ENCODE data around the gene KCNN1. TPM values are rescaled to one million over a fixed set of nuclear protein-coding genes. Genes with fewer than 3 reads are reported as not detected.

KCNN1 gene
- total and polyA plus RNA-seq, 2 of the 13 experiments (the other 11 are each of a cell fraction or from before 2014, with no cell fraction given): 0.04 TPM; not detected in 1

DNA sequence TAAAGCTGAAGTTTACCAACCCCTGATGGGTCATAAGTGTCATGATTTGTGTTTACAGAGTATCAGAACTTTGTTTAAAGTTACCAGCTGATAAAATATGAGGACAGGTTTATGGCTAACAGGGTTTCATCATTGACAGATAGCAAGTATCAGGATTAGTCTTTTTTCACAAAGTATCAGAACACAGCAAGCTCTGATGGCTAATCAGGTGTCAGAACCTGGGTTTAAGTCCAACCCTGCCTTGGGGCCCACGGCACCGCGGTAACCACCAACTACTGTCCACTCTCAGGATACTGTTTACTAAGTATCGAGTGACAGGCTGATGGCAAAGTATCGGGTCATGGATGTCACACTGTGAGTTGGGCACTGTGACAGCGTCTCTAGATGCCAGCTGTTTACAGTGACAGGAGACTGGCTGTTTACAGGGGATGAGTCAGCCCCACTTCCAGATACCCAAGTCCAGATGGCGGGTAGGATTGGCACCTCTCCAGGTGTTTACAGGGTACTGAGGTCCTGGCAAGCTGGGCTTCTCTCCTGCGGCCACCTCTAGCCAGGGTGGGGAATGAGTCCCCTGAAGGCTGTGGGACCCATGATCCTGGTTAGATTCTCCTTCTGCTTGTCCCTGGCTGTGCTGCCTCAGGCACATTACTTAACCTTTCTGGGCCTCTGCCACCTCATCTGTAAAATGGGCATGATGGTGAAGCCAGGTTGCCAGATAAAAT, 62.9 kb downstream of the KCNN1 start (continued):
- TF ChIP-seq, protein P1, sequence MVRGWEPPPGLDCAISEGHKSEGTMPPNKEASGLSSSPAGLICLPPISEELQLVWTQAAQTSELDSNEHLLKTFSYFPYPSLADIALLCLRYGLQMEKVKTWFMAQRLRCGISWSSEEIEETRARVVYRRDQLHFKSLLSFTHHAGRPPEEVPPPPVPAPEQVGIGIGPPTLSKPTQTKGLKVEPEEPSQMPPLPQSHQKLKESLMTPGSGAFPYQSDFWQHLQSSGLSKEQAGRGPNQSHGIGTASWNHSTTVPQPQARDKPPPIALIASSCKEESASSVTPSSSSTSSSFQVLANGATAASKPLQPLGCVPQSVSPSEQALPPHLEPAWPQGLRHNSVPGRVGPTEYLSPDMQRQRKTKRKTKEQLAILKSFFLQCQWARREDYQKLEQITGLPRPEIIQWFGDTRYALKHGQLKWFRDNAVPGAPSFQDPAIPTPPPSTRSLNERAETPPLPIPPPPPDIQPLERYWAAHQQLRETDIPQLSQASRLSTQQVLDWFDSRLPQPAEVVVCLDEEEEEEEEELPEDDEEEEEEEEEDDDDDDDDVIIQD (CRISPR knock-in tag; IDR thresholded peaks at IDR 0.05; ENCODE audit: low read depth): no peak
- TF ChIP-seq ZMYM3 (CRISPR knock-in tag; IDR thresholded peaks at IDR 0.05) (peak; percentile 69; the same call in 1 of the 2 replicates), ISL2 (CRISPR knock-in tag; IDR thresholded peaks at IDR 0.05) (0 out of 2 replicates have a peak, but pooled peaks have one; percentile 26), MAF1 (CRISPR knock-in tag; IDR thresholded peaks at IDR 0.05; ENCODE audit: borderline replicate concordance) (no peak), ZMYM2 (CRISPR knock-in tag; IDR thresholded peaks at IDR 0.05) (no peak), HDAC2 (CRISPR knock-in tag; IDR thresholded peaks at IDR 0.05) (peak; percentile 52; the same call in 1 of the 2 replicates), RAD51 (IDR thresholded peaks at IDR 0.05; ENCODE audit: borderline replicate concordance) (no peak), SRF (IDR thresholded peaks at IDR 0.05; ENCODE audit: low read depth, low read length) (no peak), ZNF546 (CRISPR knock-in tag; conservative IDR thresholded peaks at IDR 0.05) (no peak), NR2F2 (IDR thresholded peaks at IDR 0.05; ENCODE audit: borderline replicate concordance, low read depth) (peak; percentile 85), ZNF644 (CRISPR knock-in tag; IDR thresholded peaks at IDR 0.05; ENCODE audit: low read depth) (0 out of 2 replicates have a peak, but pooled peaks have one; percentile 26)
- TF ChIP-seq, protein P2, sequence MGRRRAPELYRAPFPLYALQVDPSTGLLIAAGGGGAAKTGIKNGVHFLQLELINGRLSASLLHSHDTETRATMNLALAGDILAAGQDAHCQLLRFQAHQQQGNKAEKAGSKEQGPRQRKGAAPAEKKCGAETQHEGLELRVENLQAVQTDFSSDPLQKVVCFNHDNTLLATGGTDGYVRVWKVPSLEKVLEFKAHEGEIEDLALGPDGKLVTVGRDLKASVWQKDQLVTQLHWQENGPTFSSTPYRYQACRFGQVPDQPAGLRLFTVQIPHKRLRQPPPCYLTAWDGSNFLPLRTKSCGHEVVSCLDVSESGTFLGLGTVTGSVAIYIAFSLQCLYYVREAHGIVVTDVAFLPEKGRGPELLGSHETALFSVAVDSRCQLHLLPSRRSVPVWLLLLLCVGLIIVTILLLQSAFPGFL (CRISPR knock-in tag; IDR thresholded peaks at IDR 0.05): no peak
- TF ChIP-seq, protein P3, sequence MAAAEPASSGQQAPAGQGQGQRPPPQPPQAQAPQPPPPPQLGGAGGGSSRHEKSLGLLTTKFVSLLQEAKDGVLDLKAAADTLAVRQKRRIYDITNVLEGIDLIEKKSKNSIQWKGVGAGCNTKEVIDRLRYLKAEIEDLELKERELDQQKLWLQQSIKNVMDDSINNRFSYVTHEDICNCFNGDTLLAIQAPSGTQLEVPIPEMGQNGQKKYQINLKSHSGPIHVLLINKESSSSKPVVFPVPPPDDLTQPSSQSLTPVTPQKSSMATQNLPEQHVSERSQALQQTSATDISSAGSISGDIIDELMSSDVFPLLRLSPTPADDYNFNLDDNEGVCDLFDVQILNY (CRISPR knock-in tag; conservative IDR thresholded peaks at IDR 0.05): no peak
- TF ChIP-seq, protein P4, sequence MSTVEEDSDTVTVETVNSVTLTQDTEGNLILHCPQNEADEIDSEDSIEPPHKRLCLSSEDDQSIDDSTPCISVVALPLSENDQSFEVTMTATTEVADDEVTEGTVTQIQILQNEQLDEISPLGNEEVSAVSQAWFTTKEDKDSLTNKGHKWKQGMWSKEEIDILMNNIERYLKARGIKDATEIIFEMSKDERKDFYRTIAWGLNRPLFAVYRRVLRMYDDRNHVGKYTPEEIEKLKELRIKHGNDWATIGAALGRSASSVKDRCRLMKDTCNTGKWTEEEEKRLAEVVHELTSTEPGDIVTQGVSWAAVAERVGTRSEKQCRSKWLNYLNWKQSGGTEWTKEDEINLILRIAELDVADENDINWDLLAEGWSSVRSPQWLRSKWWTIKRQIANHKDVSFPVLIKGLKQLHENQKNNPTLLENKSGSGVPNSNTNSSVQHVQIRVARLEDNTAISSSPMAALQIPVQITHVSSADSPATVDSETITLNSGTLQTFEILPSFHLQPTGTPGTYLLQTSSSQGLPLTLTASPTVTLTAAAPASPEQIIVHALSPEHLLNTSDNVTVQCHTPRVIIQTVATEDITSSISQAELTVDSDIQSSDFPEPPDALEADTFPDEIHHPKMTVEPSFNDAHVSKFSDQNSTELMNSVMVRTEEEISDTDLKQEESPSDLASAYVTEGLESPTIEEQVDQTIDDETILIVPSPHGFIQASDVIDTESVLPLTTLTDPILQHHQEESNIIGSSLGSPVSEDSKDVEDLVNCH (CRISPR knock-in tag; IDR thresholded peaks at IDR 0.05): no peak
- TF ChIP-seq, protein P5, sequence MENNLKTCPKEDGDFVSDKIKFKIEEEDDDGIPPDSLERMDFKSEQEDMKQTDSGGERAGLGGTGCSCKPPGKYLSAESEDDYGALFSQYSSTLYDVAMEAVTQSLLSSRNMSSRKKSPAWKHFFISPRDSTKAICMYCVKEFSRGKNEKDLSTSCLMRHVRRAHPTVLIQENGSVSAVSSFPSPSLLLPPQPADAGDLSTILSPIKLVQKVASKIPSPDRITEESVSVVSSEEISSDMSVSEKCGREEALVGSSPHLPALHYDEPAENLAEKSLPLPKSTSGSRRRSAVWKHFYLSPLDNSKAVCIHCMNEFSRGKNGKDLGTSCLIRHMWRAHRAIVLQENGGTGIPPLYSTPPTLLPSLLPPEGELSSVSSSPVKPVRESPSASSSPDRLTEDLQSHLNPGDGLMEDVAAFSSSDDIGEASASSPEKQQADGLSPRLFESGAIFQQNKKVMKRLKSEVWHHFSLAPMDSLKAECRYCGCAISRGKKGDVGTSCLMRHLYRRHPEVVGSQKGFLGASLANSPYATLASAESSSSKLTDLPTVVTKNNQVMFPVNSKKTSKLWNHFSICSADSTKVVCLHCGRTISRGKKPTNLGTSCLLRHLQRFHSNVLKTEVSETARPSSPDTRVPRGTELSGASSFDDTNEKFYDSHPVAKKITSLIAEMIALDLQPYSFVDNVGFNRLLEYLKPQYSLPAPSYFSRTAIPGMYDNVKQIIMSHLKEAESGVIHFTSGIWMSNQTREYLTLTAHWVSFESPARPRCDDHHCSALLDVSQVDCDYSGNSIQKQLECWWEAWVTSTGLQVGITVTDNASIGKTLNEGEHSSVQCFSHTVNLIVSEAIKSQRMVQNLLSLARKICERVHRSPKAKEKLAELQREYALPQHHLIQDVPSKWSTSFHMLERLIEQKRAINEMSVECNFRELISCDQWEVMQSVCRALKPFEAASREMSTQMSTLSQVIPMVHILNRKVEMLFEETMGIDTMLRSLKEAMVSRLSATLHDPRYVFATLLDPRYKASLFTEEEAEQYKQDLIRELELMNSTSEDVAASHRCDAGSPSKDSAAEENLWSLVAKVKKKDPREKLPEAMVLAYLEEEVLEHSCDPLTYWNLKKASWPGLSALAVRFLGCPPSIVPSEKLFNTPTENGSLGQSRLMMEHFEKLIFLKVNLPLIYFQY (CRISPR knock-in tag; IDR thresholded peaks at IDR 0.05; ENCODE audit: borderline replicate concordance): peak; percentile 97
- TF ChIP-seq, protein P6, sequence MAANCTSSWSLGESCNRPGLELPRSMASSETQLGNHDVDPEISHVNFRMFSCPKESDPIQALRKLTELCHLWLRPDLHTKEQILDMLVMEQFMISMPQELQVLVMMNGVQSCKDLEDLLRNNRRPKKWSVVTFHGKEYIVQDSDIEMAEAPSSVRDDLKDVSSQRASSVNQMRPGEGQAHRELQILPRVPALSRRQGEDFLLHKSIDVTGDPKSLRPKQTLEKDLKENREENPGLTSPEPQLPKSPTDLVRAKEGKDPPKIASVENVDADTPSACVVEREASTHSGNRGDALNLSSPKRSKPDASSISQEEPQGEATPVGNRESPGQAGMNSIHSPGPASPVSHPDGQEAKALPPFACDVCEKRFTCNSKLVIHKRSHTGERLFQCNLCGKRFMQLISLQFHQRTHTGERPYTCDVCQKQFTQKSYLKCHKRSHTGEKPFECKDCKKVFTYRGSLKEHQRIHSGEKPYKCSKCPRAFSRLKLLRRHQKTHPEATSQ (CRISPR knock-in tag; IDR thresholded peaks at IDR 0.05; ENCODE audit: borderline replicate concordance): no peak
- TF ChIP-seq, protein P7, sequence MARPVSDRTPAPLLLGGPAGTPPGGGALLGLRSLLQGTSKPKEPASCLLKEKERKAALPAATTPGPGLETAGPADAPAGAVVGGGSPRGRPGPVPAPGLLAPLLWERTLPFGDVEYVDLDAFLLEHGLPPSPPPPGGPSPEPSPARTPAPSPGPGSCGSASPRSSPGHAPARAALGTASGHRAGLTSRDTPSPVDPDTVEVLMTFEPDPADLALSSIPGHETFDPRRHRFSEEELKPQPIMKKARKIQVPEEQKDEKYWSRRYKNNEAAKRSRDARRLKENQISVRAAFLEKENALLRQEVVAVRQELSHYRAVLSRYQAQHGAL (CRISPR knock-in tag; IDR thresholded peaks at IDR 0.05; ENCODE audit: not compliant biosample characterization): no peak
